ENCODE measurements around the gene TNFAIP1. TPM values are rescaled to one million over a fixed set of nuclear protein-coding genes. Genes with fewer than 3 reads are reported as not detected.

The TNFAIP1 gene
- total RNA-seq, 2 donors from 2014 or later, result 29.6 to 39.8 TPM

GRCh38 chr17:28339431-28339830 is 3.9 kb downstream of the TNFAIP1 start:
- no peaks in the 10 kb centered on the region for H3K27me3 ChIP-seq
- peaks cover 6% of the 10 kb centered on the region for H3K4me1 ChIP-seq
- TF ChIP-seq, protein P1, sequence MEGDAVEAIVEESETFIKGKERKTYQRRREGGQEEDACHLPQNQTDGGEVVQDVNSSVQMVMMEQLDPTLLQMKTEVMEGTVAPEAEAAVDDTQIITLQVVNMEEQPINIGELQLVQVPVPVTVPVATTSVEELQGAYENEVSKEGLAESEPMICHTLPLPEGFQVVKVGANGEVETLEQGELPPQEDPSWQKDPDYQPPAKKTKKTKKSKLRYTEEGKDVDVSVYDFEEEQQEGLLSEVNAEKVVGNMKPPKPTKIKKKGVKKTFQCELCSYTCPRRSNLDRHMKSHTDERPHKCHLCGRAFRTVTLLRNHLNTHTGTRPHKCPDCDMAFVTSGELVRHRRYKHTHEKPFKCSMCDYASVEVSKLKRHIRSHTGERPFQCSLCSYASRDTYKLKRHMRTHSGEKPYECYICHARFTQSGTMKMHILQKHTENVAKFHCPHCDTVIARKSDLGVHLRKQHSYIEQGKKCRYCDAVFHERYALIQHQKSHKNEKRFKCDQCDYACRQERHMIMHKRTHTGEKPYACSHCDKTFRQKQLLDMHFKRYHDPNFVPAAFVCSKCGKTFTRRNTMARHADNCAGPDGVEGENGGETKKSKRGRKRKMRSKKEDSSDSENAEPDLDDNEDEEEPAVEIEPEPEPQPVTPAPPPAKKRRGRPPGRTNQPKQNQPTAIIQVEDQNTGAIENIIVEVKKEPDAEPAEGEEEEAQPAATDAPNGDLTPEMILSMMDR (IDR thresholded peaks at IDR 0.05), result no peak
- H3K36me3 ChIP-seq, result peaks cover 10% of the 10 kb centered on the region
- no peak overlapping the region for H3K9ac ChIP-seq (ENCODE audit: low read depth in 2 of 2, low read length in 2 of 2)
- no peak for DNase-seq
- H3K27ac ChIP-seq, result no peak overlapping the region
- H3K9me3 ChIP-seq, result no peaks in the 10 kb centered on the region
- no peak overlapping the region for H3K4me3 ChIP-seq
- intact Hi-C loops (cut with DNase I), result no loop called here

DNA sequence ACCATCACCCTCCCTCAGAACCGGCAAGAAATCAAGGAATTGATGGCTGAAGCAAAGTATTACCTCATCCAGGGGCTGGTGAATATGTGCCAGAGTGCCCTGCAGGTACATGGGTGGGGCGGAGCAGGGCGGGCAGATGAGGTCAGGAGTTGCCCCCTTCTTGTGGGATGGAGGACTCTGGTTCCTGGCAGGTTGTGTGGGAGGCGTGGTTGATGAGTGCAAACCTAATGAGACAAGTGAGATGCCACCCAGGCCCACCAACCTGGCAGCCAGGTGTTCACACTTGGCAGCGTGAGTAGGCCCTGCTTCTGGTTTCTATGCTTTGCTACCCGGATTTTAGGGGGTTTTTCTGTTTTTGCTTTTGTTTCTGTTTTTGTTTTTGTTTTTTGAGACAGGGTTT is 4.8 kb downstream of the TNFAIP1 start:
- Histone ChIP-seq H3K4me3 (no peak overlapping the region), H3K4me1 (peaks cover 5% of the 10 kb centered on the region), H3K9me3 (no peaks in the 10 kb centered on the region), H3K27ac (no peak overlapping the region), H3K27me3 (no peaks in the 10 kb centered on the region), H3K36me3 (peaks cover 10% of the 10 kb centered on the region), H3K9ac (ENCODE audit: low read depth in 2 of 2, low read length in 2 of 2) (no peak overlapping the region)
- TF ChIP-seq, protein P1 (IDR thresholded peaks at IDR 0.05), result no peak
- no peak for DNase-seq
- intact Hi-C loops (cut with DNase I), result no loop called here

- Histone ChIP-seq H3K27ac (no peak overlapping the region), H3K4me1 (peaks cover 4% of the 10 kb centered on the region), H3K9ac (ENCODE audit: low read depth in 2 of 2, low read length in 2 of 2) (no peak overlapping the region), H3K36me3 (peaks cover 14% of the 10 kb centered on the region), H3K9me3 (no peaks in the 10 kb centered on the region), H3K4me3 (no peak overlapping the region), H3K27me3 (no peaks in the 10 kb centered on the region)
- TF ChIP-seq, protein P1 (IDR thresholded peaks at IDR 0.05), result no peak
- DNase-seq, result no peak
- intact Hi-C loops (cut with DNase I), result no loop called here
These were observed 6.0 kb downstream of the TNFAIP1 start for GRCh38 chr17:28341516-28341915.

DNA sequence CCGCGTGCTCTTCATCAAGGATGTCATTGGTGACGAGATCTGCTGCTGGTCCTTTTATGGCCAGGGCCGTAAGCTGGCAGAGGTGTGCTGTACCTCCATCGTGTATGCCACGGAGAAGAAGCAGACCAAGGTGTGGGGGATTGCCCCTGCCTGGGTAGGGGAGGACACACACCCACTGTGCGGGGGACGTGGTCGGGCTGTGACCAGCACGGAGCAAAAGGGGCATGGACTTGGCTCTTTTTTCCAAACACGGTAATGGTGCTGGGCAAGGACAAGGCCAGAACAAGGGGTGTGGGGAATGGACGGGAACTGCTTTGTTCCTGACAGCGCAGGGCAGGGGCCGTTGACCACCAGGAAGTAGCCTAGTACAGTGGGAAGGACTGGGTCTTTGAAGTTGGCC is 6.8 kb downstream of the TNFAIP1 start:
- no peak overlapping the region for H3K4me3 ChIP-seq
- H3K9ac ChIP-seq (ENCODE audit: low read depth in 2 of 2, low read length in 2 of 2), result no peak overlapping the region
- TF ChIP-seq, protein P1 (IDR thresholded peaks at IDR 0.05), result no peak
- H3K27me3 ChIP-seq, result no peaks in the 10 kb centered on the region
- no peaks in the 10 kb centered on the region for H3K4me1 ChIP-seq
- peaks cover 14% of the 10 kb centered on the region for H3K36me3 ChIP-seq
- no peaks in the 10 kb centered on the region for H3K9me3 ChIP-seq
- H3K27ac ChIP-seq, result no peak overlapping the region
- DNase-seq, result no peak
- intact Hi-C loops (cut with DNase I), result no loop called here

- intact Hi-C loops (cut with DNase I), result no loop called here
- Histone ChIP-seq H3K4me3 (no peak overlapping the region), H3K9ac (ENCODE audit: low read depth in 2 of 2, low read length in 2 of 2) (no peak overlapping the region), H3K4me1 (no peaks in the 10 kb centered on the region), H3K36me3 (peaks cover 18% of the 10 kb centered on the region), H3K27ac (no peak overlapping the region), H3K9me3 (no peaks in the 10 kb centered on the region), H3K27me3 (no peaks in the 10 kb centered on the region)
- DNase-seq, result no peak
- TF ChIP-seq, protein P1 (IDR thresholded peaks at IDR 0.05), result no peak
These were observed 8.0 kb downstream of the TNFAIP1 start for GRCh38 chr17:28343491-28343932.

Data from colonic mucosa (tissue), 4 donors.